HG03135 (cell line): Measurements from ENCODE around the gene CRB3.

Source experiments
- ATAC-seq: cut with Tn5 transposase; IDR thresholded peaks from one replicate; pipeline ENCODE4 v1.9.1; 2021; ENCODE audit warnings: mild to moderate bottlenecking, moderate library complexity; ENCODE audit not compliant: unreplicated experiment

Gene CRB3

GRCh38 chr19:6431891-6432290 lies 32.2 kb upstream of the CRB3 start:
- ATAC-seq = no peak

DNA sequence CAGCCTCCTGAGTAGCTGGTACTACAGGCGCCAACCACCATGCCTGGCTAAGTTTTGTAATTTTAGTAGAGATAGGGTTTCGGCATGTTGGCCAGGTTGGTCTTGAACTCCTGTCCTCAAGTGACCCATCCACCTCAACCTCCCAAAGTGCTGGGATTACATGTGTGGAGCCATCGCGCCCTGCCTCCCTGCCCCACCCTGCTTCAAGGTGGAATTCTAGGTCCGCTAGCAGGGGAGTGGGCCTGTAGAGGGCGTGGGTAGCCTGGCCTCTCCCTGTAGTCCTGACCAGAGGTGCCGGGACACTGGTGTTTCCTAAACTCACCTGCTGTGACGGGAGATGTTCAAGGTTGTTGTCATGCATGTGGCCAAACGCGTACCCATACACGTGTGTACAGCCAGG lies 30.9 kb upstream of the CRB3 start:
- ATAC-seq = no peak

DNA sequence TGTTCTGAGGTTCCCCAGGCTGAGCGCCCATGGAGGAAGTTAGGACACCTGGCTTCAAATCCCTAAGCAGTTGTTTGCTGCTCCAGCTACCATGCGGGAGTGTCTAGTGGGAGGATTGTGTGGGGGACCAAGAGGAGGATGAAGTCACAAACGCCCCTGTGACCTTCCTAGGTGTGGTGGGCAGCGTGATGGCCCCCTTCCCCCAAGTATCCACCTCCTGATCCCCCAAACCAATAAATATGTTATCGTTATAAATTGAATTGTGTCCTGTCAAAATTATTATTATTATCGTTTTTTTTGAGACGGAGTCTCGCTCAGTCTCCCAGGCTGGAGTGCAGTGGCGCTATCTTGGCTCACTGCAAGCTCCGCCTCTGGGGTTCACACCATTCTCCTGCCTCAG lies 30.4 kb upstream of the CRB3 start, which contains the start of gene SLC25A41:
TSS of gene SLC25A41 (minus strand) at position 101 of the 400 bp plus-strand sequence. CDS start at position 31, 70 bp downstream.
- ATAC-seq = no peak

DNA sequence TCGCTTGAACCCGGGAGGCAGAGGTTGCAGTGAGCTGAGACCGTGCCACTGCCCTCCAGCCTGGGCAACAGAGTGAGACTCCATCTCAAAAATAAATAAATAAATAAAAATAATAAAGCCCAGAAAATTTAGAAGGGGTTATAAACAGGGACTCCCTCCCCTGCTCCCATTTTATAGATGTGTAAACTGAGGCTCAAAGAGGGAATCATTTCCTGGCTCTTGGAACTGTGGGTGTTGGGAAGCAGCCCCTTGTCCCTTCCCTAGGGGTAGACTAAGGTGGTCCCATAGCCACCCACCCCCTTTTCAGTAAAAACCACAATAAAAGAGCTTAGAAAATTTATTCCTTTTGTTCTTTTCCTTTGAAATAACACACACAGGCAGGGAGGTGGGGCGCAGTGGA lies 24.3 kb upstream of the CRB3 start:
- ATAC-seq = no peak

DNA sequence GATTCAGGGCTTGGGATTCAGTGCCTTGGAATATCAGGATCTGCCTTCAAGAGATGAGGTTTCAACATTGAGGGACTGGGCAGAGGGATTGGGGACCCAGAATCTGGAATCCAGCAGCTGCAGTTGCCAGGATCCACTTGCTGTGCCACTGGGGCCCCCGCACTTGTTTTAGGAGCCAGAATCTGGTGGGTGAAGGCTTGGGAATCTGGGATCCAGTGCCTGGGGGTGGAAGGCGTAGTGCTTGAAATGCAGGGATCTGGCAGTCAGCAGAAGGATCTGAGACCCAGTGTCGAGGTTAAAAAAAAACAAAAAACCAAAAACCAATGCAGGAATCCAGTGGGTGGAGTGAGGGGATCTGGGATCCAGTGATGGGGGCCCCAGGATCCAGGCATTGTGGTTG lies 23.2 kb upstream of the CRB3 start:
- ATAC-seq = no peak

DNA sequence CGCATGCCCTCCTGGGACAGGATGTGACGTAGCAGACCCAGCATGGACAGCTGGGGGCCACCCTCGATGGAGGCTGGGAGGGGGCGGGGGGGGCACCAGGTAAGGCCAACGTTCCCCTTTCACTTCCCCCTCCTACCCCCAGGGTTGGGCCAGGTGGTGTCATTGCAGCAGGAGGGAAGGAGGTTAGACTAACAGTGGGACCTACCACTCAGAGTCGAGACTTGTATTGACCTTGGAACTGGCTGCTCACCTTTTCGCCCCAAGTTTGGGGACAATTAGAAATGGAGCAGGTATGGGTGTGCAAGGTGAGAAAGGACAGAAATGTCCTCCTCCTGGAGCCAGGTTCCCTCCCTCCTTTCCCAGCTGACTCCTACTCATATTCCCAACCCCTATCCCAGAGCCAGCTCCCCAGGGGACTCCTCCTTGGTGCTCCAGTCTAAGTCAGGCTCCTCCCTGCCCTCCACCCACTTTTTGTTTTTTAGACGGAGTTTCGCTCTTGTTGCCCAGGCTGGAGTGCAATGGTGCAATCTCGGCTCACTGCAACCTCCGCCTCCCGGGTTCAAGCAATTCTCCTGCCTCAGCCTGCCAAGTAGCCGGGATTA lies 21.9 kb upstream of the CRB3 start:
- ATAC-seq = no peak

DNA sequence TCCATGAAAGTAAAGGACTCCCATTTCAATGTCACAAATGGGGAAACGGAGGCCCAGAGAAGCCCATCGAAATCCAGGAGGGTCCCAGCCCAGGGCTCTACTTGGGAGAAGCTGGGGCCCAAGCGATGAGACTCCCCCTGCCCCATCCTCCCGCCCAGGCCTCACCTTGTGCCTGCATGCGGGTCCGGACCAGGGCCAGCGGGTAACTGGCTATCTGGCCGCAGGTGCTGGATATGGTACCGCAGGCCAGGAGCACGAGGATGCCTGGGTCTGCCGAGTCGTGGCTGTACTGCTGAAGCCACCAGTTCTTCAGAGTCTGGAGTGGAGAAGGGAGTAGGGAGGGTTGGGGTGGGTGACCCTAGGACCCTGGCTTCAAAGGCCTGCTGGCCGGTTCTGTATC lies 20.1 kb upstream of the CRB3 start:
- no peak for ATAC-seq

DNA sequence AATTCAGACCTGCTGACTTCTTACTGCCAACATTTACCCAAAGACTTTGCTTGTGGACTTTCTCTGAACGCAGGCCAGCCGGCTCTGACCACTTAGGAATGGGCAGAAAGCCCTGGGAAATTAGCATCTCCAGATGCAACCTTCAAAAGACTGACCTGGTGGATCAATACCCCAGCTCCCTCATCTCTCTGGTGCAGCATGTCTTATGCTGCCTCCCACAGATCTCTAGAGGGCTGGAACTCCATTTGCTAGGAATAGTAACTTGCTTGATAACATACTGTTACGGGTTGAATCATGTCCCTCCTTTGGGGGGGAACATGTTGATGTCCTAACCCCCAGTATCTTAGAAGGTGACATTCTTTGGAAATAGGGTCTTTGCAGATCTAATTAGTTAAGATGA lies 17.6 kb upstream of the CRB3 start:
- ATAC-seq = no peak

GRCh38 chr19:6448045-6448444 lies 16.0 kb upstream of the CRB3 start:
- no peak for ATAC-seq

GRCh38 chr19:6450166-6450565 lies 13.9 kb upstream of the CRB3 start:
- no peak for ATAC-seq

DNA sequence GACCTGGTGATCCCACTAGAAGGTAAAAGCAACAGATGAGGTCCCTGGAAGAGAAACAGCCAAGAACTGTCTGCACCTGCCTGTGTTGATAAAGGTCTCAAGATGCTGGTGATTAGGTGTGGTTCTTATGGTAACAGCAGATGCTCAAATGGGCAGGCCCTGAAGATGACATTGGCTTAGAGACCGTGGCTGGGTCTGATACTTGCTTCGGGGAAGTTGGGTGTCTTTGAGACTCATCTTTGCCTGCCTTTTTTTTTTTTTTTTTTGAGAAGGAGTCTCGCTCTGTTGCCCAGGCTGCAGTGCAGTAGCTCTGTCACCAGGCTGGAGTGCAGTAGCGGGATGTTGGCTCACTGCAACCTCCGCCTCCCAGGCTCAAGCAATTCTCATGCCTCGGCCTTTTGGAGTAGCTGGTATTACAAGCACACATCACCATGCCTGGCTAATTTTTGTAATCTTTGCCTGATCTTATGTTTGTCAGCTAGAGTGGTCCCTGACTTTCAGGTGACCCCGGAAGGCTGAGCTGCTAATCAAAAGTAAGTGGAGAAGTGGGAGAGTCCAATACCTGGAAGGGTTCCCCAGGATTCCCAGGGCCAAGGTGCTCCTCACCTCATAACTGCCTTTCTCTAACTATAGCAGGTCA lies 12.4 kb upstream of the CRB3 start:
- ATAC-seq = no peak

DNA sequence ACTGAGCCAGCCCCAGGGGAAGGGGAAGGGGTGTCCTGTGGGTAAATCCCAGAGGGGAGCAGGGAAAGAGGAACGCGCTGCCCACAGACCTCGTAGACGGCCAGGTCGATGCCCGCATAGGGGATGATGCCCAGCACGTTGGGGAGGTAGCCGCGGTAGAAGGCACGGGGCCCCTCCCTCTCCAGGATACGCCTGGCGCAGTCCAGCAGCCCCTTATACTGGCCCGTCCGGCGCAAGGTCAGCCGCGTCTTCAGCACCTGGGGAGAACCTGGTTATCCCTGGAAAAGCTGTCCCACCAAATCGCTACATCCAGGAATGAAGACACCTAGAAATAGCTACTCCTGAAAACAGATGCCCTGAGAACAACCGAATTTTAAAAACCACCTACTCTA lies 11.9 kb upstream of the CRB3 start:
- no peak for ATAC-seq

GRCh38 chr19:6452899-6453298 lies 11.2 kb upstream of the CRB3 start:
- ATAC-seq = no peak

DNA sequence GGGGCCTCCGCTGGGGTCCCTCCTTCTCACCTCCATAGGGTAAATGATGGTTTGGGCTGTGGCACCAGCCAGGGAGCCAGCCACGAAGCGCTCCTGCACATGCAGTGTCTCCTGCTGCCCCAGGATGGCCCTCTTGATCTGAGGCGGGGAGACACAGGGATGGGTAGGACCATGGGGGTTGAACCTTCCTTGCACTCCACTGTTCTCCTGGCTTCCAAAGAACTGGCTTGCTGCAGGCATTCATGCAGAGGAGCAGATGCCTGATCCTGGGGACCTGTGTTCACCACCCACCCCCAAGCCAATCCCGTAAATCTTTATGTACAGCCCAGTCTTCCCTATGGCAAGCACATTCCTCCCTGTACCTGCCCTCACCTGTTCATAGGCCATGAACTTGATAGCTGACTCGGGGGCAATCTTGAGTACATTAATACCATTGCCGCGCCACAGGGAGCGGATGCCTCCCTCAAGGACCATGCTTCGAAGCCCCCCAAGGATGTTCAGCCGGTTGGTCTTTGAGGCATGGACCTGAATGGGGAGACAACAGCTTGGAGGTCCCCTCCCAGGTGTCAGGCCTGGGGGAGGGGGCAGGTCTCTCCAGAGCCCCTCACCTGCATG lies 10.0 kb upstream of the CRB3 start:
- no peak for ATAC-seq

- ATAC-seq = no peak
Measured at GRCh38 chr19:6455924-6456323, 8.1 kb upstream of the CRB3 start.

DNA sequence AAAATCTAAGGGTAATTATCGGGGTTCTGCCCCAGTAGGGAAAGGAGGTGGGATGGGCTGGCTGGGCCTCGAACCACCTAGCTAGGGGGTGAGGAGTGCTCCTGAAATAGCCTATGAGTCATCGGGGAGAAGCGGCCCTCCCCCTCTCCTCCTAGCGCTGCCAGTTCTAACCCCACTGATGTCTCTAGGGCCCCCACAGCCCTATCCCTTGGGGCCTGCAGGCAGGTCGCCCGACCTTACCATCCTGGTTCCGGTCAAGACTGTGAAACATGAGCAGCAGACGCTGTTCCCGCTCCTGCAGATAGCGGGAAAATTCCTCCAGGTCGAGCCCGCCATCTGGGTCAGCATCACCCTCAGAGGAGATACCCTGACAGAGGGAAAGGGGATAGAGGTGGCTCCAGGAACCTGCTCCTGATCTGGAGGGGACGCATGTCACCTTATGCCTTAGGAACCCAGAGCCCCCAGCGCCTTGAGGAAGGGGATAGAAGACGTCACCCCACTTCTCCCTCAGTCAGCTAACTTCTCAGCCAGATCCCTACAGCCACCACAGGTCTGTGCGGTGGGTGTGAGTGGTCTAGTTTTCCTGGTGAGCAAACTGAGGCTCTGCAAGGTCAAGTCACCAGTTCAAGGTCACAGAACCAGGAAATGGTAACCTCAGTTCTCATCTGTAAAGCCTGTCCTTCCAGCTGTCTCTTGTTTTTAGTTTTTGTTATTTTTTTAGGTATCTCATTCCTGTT lies 5.9 kb upstream of the CRB3 start:
- ATAC-seq = no peak

DNA sequence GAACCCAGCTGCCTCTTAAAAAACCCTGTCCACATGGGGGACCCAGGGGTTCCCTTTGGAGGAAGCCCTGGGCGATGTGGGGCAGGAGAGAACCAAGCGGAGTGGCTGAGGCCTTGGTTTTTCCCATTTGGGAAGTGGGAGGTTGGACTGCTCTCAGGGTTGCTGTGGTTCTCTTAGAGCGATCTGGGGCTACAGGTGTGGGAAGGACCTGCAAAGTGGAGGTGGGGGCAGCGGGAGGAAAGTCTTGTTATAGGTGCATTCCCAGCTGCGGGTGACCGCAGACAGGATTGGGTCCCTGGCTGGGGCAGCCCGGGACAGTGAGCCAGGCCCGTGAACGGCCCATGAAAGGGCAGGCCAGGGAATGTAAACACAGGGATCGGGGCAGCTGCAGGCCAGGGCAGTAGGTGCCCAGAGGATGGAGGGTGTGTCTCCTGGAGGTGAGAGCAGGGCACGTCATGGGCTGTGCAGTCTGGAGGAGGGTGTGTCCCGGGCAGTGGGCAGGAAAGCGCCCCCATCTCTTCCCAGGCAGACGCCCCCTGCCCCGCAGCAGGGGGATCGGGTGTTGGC lies 5.3 kb upstream of the CRB3 start:
- ATAC-seq = no peak

- peak; percentile 14 for ATAC-seq
Measured at GRCh38 chr19:6459262-6460098, 4.6 kb upstream of the CRB3 start, which contains the start of gene SLC25A23. SLC25A23 (minus strand) TSS chr19:6459792; CDS start chr19:6459628, 164 bp downstream.

DNA sequence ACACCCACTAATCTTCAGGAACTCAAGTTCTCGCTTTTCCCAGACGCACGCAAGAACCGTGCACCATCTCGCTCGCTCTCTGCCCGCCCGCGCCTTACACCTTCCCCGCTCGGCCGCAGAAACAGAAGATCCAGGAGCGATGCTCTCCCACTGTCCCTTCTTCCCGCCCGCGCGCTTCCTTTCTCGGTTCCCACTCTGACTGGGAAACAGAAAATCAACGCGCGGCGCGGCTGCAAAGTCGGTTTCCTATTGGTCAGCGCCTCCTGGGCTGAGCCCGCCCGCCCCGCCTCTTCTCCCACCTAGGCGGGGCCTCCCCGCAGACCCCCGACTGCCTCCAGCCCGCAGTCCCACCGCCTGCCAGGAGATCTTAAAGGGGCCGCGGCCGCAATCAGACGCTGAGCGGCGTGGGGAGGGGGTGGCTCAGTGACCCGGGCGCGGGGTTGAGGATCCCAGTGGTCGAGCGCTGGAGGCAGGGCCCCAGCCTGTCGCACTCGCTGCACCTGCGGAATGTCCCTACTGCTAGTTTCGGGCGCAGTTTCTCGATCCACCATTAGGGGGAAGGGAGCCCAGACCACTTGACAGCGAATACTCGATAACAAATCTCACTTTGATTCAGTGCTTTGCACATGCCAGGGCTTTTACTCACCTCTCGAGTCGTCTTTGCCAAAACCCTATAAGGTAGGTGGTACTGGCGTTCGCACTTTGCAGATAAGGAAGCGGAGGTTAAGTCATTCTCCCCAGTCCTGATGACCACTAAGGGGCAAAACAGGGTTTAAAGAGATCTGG lies 3.8 kb upstream of the CRB3 start:
- peak; percentile 74 for ATAC-seq

GRCh38 chr19:6465006-6465405 lies 935 bp downstream of the CRB3 start:
- no peak for ATAC-seq
